IPS DF 6.9 (cell line): Measurements from ENCODE around the gene RALA.

Experiments
- DNase-seq: peaks from one replicate; pipeline ENCODE4 v3.0.0-alpha.2; 2013; ENCODE audit warnings: low read depth, low spot score
- H3K27ac ChIP-seq: one replicate; pipeline ENCODE4 v1.5.1; 2013; ENCODE audit warnings: low read length, control low read depth
- H3K27me3 ChIP-seq: 2 replicates; pipeline ENCODE4 v1.6.1; 2013; ENCODE audit warnings: mild to moderate bottlenecking, low read length; ENCODE audit not compliant: control insufficient read depth, insufficient read depth
- H3K36me3 ChIP-seq: 2 replicates; pipeline ENCODE4 v1.6.1; 2013; ENCODE audit warnings: low read length; ENCODE audit not compliant: control insufficient read depth, insufficient read depth
- H3K4me1 ChIP-seq: 2 replicates; pipeline ENCODE4 v1.6.1; 2013; ENCODE audit warnings: low read length; ENCODE audit not compliant: control insufficient read depth, insufficient read depth
- H3K4me3 ChIP-seq: 2 replicates; pipeline ENCODE4 v1.5.1; 2013; ENCODE audit warnings: mild to moderate bottlenecking, low read length
- H3K9me3 ChIP-seq: 2 replicates; pipeline ENCODE4 v1.6.1; 2013; ENCODE audit warnings: low read length, inconsistent platforms; ENCODE audit not compliant: control insufficient read depth, insufficient read depth
- WGBS: extraction: QIAGEN DNeasy Blood & Tissue Kit; methylation state at CpG from one replicate; pipeline ENCODE4 v1.1.7; 2013; ENCODE audit warnings: mixed read lengths, missing lambda C conversion rate; ENCODE audit not compliant: insufficient read length, insufficient coverage; 5-methylcytosine and 5-hydroxymethylcytosine counted together

Gene RALA

GRCh38 chr7:39721919-39722597 lies 98.7 kb downstream of the RALA start:
- WGBS: no CpG with 5 or more reads among the region's 17 CpGs
- DNase-seq: no peak
- no peaks in the 10 kb centered on the region for H3K36me3 ChIP-seq
- H3K4me3 ChIP-seq: no peak overlapping the region
- no peaks in the 10 kb centered on the region for H3K9me3 ChIP-seq
- no peaks in the 10 kb centered on the region for H3K4me1 ChIP-seq
- no peaks in the 10 kb centered on the region for H3K27me3 ChIP-seq
- H3K27ac ChIP-seq: no peak overlapping the region

GRCh38 chr7:39727231-39728012 lies 104.0 kb downstream of the RALA start:
- H3K4me3 ChIP-seq: no peak overlapping the region
- H3K4me1 ChIP-seq: no peaks in the 10 kb centered on the region
- H3K36me3 ChIP-seq: no peaks in the 10 kb centered on the region
- no peak for DNase-seq
- H3K9me3 ChIP-seq: no peaks in the 10 kb centered on the region
- no CpG with 5 or more reads among the region's 3 CpGs for WGBS
- no peaks in the 10 kb centered on the region for H3K27me3 ChIP-seq
- no peak overlapping the region for H3K27ac ChIP-seq

- H3K9me3 ChIP-seq: no peaks in the 10 kb centered on the region
- DNase-seq: peak; percentile 97
- WGBS: no CpG with 5 or more reads among the region's 52 CpGs
- no peak overlapping the region for H3K27ac ChIP-seq
- H3K4me1 ChIP-seq: peaks cover 3% of the 10 kb centered on the region; the same call in 1 of the 2 replicates
- H3K27me3 ChIP-seq: no peaks in the 10 kb centered on the region
- no peaks in the 10 kb centered on the region for H3K36me3 ChIP-seq
- H3K4me3 ChIP-seq: peak overlapping the region; percentile 9; the same call in 1 of the 2 replicates
Observed at GRCh38 chr7:39732837-39733804, 109.7 kb downstream of the RALA start.

GRCh38 chr7:39733881-39734632 lies 110.7 kb downstream of the RALA start:
- Histone ChIP-seq H3K27me3 (no peaks in the 10 kb centered on the region), H3K9me3 (no peaks in the 10 kb centered on the region), H3K36me3 (no peaks in the 10 kb centered on the region), H3K4me1 (peaks cover 3% of the 10 kb centered on the region; the same call in 1 of the 2 replicates), H3K27ac (no peak overlapping the region), H3K4me3 (peak overlapping the region; percentile 9; the same call in 1 of the 2 replicates)
- no CpG with 5 or more reads among the region's 8 CpGs for WGBS
- no peak for DNase-seq

GRCh38 chr7:39734633-39735004 lies 111.2 kb downstream of the RALA start:
- Histone ChIP-seq H3K4me3 (no peak overlapping the region), H3K27ac (no peak overlapping the region), H3K36me3 (no peaks in the 10 kb centered on the region), H3K4me1 (peaks cover 3% of the 10 kb centered on the region; the same call in 1 of the 2 replicates), H3K9me3 (no peaks in the 10 kb centered on the region), H3K27me3 (no peaks in the 10 kb centered on the region)
- no CpG with 5 or more reads among the region's 2 CpGs for WGBS
- no peak for DNase-seq

GRCh38 chr7:39735903-39736302 lies 112.5 kb downstream of the RALA start:
- Histone ChIP-seq H3K36me3 (no peaks in the 10 kb centered on the region), H3K4me3 (no peak overlapping the region), H3K9me3 (no peaks in the 10 kb centered on the region), H3K4me1 (peaks cover 3% of the 10 kb centered on the region; the same call in 1 of the 2 replicates), H3K27ac (no peak overlapping the region), H3K27me3 (no peaks in the 10 kb centered on the region)
- no CpG with 5 or more reads among the region's 4 CpGs for WGBS
- no peak for DNase-seq

GRCh38 chr7:39741942-39742623 lies 118.7 kb downstream of the RALA start:
- H3K4me1 ChIP-seq: no peaks in the 10 kb centered on the region; the same call in 1 of the 2 replicates
- H3K27ac ChIP-seq: no peak overlapping the region
- peak; percentile 80 for DNase-seq
- no peaks in the 10 kb centered on the region; the same call in 1 of the 2 replicates for H3K36me3 ChIP-seq
- WGBS: no CpG with 5 or more reads among the region's 13 CpGs
- no peak overlapping the region for H3K4me3 ChIP-seq
- H3K27me3 ChIP-seq: no peaks in the 10 kb centered on the region
- no peaks in the 10 kb centered on the region for H3K9me3 ChIP-seq

- H3K4me1 ChIP-seq: no peaks in the 10 kb centered on the region; the same call in 1 of the 2 replicates
- no peaks in the 10 kb centered on the region for H3K27me3 ChIP-seq
- no CpG with 5 or more reads among the region's 2 CpGs for WGBS
- no peaks in the 10 kb centered on the region for H3K9me3 ChIP-seq
- H3K4me3 ChIP-seq: no peak overlapping the region
- H3K27ac ChIP-seq: no peak overlapping the region
- no peak for DNase-seq
- H3K36me3 ChIP-seq: no peaks in the 10 kb centered on the region; the same call in 1 of the 2 replicates
Observed at GRCh38 chr7:39744620-39745019, 121.2 kb downstream of the RALA start.

GRCh38 chr7:39745320-39745719 lies 121.9 kb downstream of the RALA start:
- WGBS: no CpG with 5 or more reads among the region's 4 CpGs
- Histone ChIP-seq H3K36me3 (no peaks in the 10 kb centered on the region; the same call in 1 of the 2 replicates), H3K9me3 (no peaks in the 10 kb centered on the region), H3K4me3 (no peak overlapping the region), H3K4me1 (no peaks in the 10 kb centered on the region; the same call in 1 of the 2 replicates), H3K27ac (no peak overlapping the region), H3K27me3 (no peaks in the 10 kb centered on the region)
- no peak for DNase-seq
